Activated CD4-positive, alpha-beta T cell treated with anti-CD3 and anti-CD28 coated beads for 24 hours (primary cell): ENCODE measurements around the gene TUB.

ENCODE experiments used
- DNase-seq, 2 donors: peaks; one replicate each; pipeline ENCODE4 v3.0.0-alpha.2; 2020; ENCODE audit warnings: low read depth in 2 of 2

Gene TUB

DNA sequence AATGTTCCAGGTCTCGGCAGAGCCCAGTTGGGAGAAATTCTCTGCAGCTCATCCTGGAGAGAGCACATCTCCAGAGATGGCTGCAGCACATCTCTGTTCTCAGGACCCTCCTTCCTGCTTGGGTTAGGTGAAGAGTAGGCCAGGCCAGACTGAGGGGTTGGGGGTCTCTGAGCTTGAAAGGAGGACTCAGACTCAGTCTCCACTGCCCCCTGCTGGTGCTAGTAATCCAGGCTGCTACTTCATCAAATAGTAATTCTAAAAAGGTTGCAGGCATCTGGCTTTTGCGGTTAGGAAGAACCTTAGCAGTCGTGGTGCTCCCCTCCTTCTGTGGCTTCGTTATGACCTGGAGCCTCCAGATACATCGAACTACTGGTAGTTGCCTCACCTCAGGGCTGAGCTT lies 9.7 kb downstream of the TUB start:
- peak in 1 of 2 donors; percentile 11 for DNase-seq

DNA sequence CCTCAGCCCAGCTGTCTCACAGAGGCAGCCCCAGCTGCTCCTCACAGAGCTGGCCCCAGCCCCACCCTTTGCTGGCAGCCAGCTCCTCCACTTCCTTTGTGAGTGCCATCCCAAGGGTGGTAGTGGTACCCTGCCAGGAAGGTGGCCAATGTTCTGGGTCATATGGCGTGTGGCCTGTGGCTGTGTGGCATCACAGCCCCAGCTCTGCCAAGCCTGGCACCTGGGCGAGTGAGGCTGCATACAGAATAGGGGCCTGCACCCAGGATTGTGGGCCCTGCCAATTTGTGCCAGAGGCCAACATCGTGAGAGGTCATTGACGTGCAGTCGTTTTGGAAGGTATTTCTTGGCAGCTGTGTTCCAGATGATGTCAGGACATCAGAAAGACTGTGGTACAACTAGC lies 10.7 kb downstream of the TUB start:
- DNase-seq: no peak

DNA sequence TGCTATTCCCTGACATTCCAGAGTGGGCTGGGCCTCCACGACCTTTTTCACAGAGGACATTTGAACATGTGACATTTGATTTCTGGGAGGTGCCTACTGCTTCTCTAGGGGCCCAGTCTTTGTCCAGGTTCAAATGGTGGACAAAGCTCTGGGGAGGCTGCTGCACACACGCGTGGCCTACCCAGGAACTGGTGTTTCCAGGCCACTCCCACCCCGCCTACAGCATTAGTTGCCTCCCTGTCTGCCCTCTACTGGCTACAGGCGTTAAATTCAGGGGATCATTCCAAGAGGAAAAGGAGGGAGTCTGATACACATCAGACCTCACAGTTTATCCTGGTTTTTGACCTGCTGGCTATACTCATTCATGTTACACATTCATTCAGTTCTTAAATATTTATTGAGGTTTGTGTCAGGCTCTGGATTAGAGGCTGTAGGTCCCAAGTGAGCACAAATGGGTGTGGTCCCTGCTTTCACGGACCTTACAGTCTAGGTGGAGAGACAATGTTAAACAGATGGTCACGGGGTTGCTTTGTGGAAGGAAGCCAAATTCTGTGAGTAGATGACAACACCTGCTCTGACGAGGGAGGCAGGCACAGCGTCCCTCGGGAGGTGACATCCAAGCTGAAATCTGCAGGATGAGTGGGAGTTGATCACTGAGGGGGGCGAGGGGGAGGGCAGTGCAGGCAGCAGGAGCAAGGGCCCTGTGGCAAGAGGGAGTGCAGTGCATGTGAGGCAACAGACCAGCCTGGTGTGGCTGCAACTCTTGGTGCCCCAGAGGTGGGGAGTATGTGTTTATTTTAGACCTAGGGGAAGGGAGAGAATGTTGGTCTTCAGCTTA lies 11.8 kb downstream of the TUB start:
- peak; percentile 18 to 35 for DNase-seq

DNA sequence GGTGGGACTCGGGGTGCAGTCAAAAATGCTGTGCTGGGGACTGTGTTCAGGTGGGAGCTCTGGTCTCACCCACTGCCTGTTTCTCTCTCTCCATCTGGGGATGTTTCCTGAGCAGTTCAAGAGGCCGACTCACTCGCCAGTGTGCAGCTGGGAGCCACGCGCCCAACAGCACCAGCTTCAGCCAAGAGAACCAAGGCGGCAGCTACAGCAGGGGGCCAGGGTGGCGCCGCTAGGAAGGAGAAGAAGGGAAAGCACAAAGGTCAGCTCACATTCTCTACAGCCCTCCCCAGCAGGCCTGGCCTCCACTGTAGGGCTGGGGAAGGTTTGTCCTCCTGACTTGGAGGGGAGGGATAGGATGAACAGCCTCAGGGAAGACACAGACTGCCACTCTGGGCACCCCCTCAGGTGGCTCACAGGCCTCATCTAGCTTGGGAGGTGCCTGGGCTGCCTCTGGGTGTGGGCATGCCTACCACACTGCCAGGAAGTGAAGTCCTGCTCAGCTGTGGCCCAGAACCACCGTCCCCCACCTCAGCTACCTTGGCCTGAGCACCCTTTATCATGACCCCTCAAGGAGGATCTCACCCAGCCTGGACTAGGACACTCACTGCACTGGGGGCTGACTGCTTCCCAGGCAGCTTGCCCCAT lies 13.0 kb downstream of the TUB start:
- DNase-seq: no peak

DNA sequence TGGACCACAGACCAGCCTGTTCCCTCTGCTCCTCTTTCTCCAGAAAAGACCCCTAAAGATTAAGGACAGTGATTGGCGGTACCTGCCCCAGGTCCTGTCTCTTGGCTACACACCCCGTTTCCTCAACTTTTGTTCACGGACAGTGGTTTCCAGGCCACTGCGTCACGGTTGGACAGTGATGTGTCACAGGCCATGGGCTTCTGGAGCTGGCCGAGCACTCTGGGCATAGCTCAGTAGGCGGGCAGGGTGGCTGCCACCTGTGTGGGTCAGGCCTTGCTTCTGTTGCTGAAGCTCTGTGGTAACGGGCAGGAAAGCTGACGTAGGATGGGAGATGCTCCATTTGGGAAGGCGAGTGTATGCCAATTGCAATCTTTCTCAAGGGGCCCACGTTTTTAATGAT lies 13.6 kb downstream of the TUB start:
- no peak for DNase-seq

DNA sequence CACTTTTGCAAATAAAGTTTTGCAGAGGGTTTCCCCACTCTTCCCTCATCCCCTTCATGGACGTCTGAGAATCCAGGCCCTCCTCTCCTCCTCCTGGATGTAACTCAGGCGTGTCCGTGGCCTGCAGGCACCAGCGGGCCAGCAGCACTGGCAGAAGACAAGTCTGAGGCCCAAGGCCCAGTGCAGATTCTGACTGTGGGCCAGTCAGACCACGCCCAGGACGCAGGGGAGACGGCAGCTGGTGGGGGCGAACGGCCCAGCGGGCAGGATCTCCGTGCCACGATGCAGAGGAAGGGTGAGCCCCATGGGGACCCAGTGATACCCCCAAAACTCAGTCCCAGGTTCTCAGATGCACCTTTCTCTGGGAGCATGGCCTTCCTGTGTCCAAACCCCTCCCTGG lies 14.4 kb downstream of the TUB start:
- no peak for DNase-seq

DNA sequence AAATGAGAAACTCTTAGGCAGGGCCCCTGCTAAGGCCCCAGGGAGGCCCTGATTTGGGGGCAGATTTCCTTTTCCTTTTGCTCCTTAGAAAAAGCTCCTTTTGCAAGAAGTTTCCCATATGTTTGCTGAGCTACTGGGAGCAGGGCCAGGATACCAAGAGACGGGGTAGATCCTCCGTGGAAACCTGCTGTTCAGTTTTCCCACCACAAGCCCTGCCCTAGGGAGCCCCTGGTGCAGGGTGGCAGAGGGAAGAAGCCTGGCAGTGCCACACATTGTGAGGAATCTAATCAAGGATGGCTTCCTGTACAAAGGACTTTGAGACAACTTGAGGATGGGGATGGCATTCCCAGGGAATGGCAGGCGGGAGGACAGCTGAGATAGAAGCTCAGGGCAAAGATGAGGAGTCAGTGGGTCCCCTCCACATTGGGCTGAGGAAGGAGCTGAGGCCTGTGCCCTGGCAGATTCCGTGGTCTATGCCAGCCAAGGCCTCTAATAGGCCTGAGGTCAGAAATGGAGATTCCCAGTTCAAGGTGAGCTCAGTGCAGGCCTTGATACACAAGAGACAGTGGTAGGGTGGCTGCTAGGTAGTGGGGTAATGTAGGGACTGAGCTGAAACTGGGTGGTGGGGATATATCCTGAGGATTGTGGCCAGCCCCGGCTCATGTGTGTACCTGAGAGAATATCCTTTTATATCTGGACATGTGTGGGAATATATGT lies 15.0 kb downstream of the TUB start:
- no peak for DNase-seq

DNA sequence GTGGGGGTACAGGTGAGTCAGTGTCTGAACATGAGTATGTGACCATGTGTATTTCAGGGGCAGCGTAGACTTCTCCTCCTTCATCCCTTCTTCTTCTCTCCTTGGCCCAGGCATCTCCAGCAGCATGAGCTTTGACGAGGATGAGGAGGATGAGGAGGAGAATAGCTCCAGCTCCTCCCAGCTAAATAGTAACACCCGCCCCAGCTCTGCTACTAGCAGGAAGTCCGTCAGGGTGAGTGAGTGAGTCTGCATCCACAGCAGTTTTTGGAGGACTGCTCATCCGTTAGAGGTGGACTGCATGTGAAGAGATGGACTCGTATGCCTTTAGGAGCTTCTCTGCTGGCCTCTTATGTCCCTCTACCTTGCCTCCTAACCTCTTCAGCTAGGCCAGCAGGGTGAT lies 15.6 kb downstream of the TUB start:
- DNase-seq: no peak

DNA sequence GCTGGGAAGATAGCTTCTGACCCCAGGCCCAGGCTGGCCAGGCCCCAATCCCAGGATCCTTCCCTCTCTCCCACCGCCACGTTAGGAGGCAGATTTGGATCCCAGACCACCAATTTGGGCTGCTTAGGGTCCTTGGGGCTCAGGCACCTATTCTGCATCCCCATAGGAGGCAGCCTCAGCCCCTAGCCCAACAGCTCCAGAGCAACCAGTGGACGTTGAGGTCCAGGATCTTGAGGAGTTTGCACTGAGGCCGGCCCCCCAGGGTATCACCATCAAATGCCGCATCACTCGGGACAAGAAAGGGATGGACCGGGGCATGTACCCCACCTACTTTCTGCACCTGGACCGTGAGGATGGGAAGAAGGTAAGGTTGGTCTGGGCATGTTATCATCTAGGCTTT lies 16.1 kb downstream of the TUB start:
- DNase-seq: no peak

DNA sequence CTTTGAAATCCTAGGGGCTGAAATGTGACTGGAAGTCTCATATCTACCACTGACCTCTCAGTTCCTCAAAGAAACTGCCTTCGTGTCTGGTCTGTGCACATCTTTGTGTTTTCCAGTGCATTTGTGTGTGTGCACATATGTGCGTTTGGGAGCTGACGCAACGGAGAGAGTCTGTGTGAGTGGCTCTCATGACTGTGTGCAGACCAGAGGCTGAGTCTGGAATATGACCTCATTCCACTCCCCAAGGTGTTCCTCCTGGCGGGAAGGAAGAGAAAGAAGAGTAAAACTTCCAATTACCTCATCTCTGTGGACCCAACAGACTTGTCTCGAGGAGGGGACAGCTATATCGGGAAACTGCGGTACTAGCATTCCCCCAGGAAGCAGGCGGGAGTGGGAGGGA lies 16.5 kb downstream of the TUB start:
- DNase-seq: no peak

DNA sequence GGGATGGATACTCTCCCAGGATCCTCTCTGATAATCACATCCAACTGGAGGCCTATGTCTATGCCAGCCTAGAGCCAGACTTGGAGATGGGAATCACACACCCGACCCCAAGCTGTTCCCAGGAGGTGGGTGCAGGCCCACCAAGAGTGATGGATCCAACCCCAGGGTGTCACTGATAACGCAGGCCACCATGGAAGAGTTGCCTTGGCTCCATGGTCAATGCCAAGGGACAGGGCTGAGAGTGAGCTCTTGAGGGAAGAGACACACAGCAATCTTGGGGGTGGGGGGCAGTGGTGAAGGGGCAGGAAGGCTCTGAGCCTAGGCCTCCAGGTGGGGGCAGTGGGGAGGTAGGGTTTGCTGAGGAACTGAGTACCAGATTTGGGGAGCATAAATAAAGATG lies 16.9 kb downstream of the TUB start:
- DNase-seq: no peak

DNA sequence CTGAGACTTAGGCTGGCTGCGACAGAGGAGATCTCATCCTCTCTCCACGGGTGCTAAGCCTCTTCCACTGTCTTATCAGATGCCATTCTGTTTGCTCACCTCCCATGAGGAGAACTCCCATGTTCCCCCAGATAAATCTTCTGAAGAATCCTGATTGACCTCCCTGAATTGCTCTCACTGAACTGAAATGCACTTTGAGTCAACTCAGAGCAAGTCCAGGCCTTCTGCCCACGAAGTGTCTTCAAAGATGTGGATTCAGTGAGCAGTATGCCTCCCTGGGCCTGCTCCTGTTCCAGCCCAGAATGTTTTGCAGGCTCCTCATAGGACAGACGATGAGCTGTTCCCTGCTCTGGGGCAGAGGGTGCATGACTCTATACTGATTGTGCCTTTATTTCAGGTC lies 17.4 kb downstream of the TUB start:
- no peak for DNase-seq

DNA sequence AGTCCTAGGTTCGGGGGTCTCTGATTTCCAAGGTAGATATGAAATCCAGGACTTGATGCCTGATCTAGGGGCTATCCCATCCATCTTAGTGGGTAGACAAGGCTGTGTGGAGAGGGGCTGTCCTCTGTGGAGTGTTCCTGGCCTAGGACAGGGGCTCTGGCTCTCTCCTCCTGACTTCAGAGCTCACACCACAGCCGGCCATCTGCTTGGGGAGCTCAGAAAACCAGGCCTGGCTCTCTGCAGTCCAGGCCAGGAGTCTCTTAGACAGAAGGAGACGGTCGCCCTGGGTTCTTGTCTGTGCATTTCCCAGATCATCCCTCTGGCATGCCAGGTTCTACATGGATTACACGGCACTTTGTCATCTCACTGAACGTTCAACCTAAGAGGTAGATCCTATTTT lies 17.9 kb downstream of the TUB start:
- DNase-seq: no peak

DNA sequence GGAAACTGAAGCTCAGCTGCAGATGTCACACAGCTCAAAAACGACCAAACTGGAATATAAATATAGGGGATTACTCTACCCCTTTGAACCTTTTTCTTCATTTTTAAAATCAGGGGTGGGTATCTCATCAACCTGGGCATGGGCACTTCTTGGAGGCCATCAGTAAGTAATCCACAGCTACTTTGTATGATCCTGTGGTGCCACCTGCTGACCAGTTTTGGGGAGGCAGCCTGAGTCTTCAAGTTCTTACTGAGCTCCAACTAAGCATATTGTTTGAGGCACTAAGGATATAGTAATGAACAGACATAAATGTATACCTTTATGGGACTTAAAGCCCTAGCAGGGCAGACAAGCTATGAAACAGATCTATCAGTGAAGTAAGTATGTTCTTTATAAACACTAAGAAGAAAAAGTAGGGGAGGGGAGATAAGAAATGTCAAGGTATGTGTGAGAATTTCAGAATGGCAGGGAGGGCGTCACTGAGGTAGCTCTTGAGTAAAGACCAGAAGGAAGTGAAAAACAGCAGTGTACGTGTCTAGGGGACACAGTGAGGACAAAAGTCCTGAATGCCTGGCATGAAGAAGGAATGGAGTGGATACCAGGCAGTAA lies 18.4 kb downstream of the TUB start:
- peak; percentile 58 to 62 for DNase-seq

DNA sequence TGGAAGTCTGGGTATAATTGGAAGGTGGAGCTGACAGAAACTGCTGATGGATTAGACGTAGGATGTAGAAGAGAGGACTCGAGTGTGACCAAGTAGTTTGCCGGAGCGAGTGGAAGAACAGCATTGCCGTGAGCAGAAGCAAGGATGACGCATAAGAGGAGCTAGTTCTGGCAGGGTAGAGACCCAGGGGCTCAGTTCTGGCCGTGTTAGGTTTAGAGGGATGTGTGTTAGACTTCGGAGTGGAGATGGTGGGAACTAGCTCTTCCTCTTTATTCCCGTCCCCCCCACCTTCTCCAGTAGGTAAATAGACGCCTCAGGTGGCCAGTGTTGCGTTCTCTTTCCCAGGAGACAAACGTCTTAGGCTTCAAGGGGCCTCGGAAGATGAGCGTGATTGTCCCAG lies 19.1 kb downstream of the TUB start:
- DNase-seq: no peak

DNA sequence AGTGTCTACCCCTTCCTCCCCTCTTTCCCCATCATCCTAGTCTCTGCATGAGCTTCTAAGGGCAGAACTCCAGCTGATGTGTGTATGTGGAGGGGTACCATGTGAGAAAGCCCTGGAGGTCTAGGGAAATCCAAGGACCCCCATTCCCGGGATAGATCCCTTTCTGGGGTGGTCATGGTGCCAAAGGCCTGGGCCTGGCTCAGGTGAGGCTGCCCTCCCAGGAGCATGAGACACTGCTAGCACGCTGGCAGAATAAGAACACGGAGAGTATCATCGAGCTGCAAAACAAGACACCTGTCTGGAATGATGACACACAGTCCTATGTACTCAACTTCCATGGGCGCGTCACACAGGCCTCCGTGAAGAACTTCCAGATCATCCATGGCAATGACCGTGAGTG lies 19.6 kb downstream of the TUB start:
- no peak for DNase-seq

DNA sequence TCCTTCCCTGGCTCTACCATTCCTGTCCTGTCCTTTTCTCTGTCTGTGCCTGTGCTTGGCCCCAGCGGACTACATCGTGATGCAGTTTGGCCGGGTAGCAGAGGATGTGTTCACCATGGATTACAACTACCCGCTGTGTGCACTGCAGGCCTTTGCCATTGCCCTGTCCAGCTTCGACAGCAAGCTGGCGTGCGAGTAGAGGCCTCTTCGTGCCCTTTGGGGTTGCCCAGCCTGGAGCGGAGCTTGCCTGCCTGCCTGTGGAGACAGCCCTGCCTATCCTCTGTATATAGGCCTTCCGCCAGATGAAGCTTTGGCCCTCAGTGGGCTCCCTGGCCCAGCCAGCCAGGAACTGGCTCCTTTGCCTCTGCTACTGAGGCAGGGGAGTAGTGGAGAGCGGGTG lies 20.4 kb downstream of the TUB start:
- DNase-seq: no peak

DNA sequence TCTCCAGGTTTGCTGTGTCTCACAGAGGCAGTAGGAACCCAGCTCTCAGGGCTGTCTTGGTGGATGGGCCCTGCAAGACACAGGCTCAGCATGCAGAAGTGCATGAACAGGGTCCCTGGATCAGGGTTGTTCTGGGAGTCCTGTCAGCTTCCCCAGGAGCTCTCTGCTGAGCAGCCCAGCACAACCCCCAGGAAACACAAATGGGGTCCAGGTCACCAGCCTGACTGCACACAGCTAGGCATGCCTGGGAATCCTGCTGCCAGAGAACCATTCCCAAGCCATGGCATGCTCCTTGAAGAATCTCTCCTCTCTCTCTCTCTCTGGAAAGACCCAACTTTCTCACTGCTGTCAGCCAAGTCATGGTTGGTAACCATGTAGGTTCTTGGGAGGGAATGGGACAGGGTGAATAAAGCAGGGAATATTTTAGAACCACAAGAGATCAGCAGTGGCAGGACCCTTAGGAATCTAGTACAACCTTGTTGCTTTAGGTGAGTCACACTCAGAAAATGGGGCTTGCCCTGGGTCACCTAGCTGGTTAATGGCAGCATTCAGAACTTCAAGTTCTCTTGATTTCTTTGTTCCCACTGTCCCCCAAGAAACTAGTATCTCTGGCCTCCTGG lies 21.4 kb downstream of the TUB start:
- no peak for DNase-seq

DNA sequence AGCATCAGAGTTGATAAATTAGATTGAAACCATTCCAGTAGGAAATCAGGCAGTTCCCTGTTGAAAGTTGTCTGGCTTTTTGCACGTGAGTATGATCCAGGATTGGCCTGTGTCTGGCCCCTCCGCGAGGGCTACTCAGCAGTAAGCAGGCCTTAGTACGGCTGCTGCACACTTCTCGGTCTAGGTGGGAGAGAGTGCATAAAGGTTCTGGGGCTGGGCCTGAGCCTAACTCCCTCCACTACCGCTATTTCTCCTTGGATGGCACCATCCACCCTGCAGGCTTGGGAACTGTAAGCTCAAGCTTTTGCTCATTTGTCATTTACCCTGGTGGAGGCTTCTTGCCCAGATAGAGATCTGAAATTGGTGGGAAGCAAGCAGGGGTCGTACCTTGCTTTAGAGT lies 22.0 kb downstream of the TUB start:
- no peak for DNase-seq

DNA sequence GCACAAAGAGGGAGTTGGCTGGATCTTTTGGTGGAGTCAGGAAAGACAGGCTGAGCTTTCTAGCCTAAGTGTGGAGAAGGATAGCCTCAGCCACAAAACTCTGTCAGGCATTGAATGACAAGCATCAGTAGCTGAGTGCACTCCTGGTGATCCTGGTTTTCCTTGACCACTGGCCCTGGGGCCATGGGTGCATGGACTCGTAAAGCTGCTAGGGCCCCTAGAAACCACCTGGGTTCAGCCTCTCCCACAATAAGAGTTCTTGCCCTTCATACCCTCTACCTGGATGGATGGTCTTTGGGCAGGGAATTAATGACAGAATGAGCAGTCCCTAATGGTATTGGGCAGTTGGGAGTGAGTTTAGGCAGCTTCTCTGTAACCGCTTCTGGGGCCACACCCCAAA lies 22.9 kb downstream of the TUB start:
- DNase-seq: no peak

DNA sequence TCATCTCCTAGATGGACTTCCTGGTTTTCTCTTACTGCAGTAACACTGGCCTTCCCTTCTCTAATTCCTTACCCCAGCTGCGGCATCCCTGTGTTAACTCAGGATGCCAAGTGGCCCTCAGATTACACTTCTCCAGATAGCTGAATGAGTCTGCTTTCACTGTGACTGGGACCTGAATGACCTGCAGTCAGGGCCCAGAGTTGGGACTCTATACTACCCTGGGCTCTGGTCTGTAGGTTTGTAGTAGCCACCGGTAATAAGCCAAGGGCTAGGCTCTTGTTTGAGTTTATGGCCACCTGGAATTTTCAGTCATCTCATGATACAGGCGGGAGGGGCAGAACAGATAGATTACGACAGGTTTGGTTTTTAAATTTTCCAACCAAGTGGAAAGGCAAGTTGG lies 24.1 kb downstream of the TUB start:
- no peak for DNase-seq

DNA sequence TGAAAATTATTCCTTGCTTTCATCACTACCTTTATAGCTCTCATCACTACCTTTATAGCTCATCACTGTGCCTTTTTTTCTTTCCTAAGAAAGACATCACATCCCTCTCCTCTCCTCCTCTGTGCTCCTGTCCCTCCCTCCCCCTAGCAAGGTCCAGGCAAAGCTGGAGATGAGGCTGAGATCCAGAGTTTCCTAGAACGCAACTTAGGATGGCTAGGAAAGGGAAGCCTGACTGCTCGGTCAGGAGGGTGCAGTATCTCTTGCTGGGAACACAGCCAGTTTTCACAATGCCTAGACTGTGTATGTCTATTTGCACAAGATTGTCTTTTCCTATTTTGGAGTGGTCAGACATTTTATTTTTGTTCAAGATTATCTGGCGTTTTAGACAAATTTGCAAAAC lies 24.7 kb downstream of the TUB start:
- DNase-seq: no peak
